Parathyroid adenoma (tissue), 2 donors: ENCODE results near the gene SLC12A7.

Source experiments
- H2AFZ ChIP-seq: fragments of 300-600 bp; sonication (generic); one replicate; pipeline ENCODE4 v1.7.0; 2017; ENCODE audit warnings: antibody characterized with exemption, mild to moderate bottlenecking
- H3K27ac ChIP-seq: fragments of 300-600 bp; sonication (generic); one replicate; pipeline ENCODE4 v1.7.0; 2017
- H3K27me3 ChIP-seq: fragments of 300-600 bp; sonication (generic); one replicate; pipeline ENCODE4 v1.7.0; 2017; ENCODE audit warnings: low read length; ENCODE audit not compliant: control insufficient read depth, insufficient read depth
- H3K36me3 ChIP-seq: fragments of 300-600 bp; sonication (generic); one replicate; pipeline ENCODE4 v1.7.0; 2017; ENCODE audit warnings: low read length; ENCODE audit not compliant: control insufficient read depth, insufficient read depth
- H3K4me1 ChIP-seq: fragments of 300-600 bp; sonication (generic); one replicate; pipeline ENCODE4 v1.7.0; 2017; ENCODE audit warnings: control low read depth
- H3K4me2 ChIP-seq: fragments of 300-600 bp; sonication (generic); one replicate; pipeline ENCODE4 v1.7.0; 2017; ENCODE audit warnings: low read length
- H3K4me3 ChIP-seq: fragments of 300-600 bp; sonication (generic); one replicate; pipeline ENCODE4 v1.7.0; 2017; ENCODE audit warnings: low read depth, low read length
- H3K79me2 ChIP-seq: fragments of 300-600 bp; sonication (generic); one replicate; pipeline ENCODE4 v1.7.0; 2017; ENCODE audit warnings: control low read depth
- H3K9ac ChIP-seq: fragments of 300-600 bp; sonication (generic); one replicate; pipeline ENCODE4 v1.7.0; 2017; ENCODE audit warnings: mild to moderate bottlenecking
- H3K9me3 ChIP-seq: fragments of 300-600 bp; sonication (generic); one replicate; pipeline ENCODE4 v1.7.0; 2017; ENCODE audit warnings: low read length; ENCODE audit not compliant: control insufficient read depth
- CTCF ChIP-seq: fragments of 300-600 bp; sonication (generic); IDR thresholded peaks from one replicate; pipeline ENCODE4 v1.7.0; 2017; ENCODE audit warnings: antibody characterized with exemption, mild to moderate bottlenecking
- donor health status: primary hyperparathyroidism.

SLC12A7 gene

DNA sequence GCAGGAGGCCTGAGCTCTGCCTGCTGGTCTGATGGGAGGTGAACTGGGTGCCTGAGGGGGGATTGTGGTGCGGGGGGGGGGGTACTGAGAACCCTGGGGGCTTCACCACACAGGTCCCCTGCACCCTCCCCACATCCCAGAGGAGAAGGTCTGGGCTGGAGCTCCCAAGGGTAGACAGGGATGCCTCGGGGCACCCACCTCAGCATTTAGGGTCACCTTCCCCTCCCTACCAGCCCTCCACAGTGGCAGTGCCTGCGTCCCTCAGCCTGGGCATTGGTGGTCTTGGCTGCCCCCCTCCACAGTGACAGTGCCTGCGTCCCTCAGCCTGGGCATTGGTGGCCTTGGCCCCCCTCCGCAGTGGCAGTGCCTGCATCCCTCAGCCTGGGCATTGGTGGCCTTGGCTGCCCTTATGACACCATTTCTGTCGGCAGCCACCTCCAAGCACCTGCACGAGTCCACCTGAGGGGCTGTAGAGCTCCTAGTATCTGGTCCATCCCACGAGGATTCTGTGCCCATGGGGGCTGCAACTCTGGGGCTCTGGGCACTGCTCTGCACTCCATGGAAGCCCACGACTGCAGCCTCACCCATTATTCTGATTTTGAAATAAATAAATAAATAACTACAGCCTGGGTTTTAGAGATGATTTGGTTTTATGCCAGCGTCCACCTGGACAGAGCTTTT lies 81.8 kb downstream of the SLC12A7 start:
- Histone ChIP-seq H2AFZ (no peak overlapping the region), H3K9ac (no peak overlapping the region)

GRCh38 chr5:1029282-1029944 lies 82.5 kb downstream of the SLC12A7 start:
- no peak overlapping the region for H3K4me2 ChIP-seq
- H3K79me2 ChIP-seq, result no peaks in the 10 kb centered on the region
- no peak overlapping the region for H3K27ac ChIP-seq
- H3K9ac ChIP-seq, result no peak overlapping the region
- no peaks in the 10 kb centered on the region for H3K4me1 ChIP-seq
- H3K36me3 ChIP-seq, result no peaks in the 10 kb centered on the region
- H3K4me3 ChIP-seq, result no peak overlapping the region
- no peak overlapping the region for H2AFZ ChIP-seq
- TF ChIP-seq CTCF, result no peak
- H3K9me3 ChIP-seq, result no peaks in the 10 kb centered on the region
- peaks cover 4% of the 10 kb centered on the region for H3K27me3 ChIP-seq

More for the DNA sequence above, 81.8 kb downstream of the SLC12A7 start:
- H3K9me3 ChIP-seq, result no peaks in the 10 kb centered on the region
- H3K4me1 ChIP-seq, result no peaks in the 10 kb centered on the region
- H3K27me3 ChIP-seq, result peaks cover 4% of the 10 kb centered on the region
- no peaks in the 10 kb centered on the region for H3K36me3 ChIP-seq
- H3K4me2 ChIP-seq, result no peak overlapping the region
- H3K4me3 ChIP-seq, result no peak overlapping the region
- H3K79me2 ChIP-seq, result no peaks in the 10 kb centered on the region
- TF ChIP-seq CTCF, result no peak
- no peak overlapping the region for H3K27ac ChIP-seq

DNA sequence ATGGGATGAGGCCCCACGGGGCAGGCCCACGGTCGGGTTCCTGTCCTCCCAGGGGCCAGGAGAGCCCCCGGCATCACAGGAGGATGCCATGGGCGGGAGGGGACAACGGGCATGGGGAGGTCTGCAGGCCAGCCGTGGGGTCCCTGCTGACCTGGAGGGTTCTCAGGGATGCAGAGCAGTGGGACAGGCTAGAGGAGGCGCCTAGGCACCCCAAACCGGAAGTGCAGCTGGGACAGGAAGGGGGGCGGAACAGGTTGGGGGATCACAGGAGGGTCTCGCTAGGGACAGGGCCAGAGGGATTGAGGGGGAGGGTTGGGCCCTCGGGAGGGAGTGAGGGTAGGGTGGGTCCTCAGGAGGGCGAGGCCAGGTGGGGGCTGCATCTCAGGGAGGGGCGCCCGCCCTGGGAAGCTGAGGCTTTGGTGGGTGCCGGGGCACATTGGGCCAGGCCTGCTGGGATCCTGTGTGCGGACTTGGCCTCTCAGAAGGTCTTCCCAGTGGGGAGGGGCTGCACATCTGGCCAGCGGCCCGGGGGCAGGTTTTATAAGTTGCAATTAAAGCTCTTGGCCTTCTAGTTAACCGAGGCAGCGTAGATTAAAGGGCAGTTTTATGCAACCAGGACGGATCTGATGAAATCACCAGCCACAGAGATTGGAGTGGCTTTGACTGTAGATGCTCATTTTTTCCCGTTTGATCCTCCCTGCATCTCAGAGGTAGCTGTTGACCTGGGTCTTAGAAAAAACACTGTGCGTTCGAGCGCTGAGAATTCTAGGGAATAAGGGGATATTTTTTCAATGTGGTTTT lies 83.2 kb downstream of the SLC12A7 start:
- TF ChIP-seq CTCF, result no peak
- Histone ChIP-seq H3K79me2 (no peaks in the 10 kb centered on the region), H2AFZ (no peak overlapping the region), H3K27me3 (peaks cover 4% of the 10 kb centered on the region), H3K36me3 (no peaks in the 10 kb centered on the region), H3K4me1 (no peaks in the 10 kb centered on the region), H3K4me3 (no peak overlapping the region), H3K9ac (no peak overlapping the region), H3K27ac (no peak overlapping the region), H3K9me3 (no peaks in the 10 kb centered on the region), H3K4me2 (no peak overlapping the region)

GRCh38 chr5:1027631-1028441 lies 84.0 kb downstream of the SLC12A7 start:
- Histone ChIP-seq H3K27me3 (peaks cover 4% of the 10 kb centered on the region), H3K4me2 (no peak overlapping the region), H3K4me3 (no peak overlapping the region), H3K27ac (no peak overlapping the region), H3K36me3 (no peaks in the 10 kb centered on the region), H3K79me2 (no peaks in the 10 kb centered on the region), H2AFZ (no peak overlapping the region), H3K9me3 (no peaks in the 10 kb centered on the region), H3K9ac (no peak overlapping the region), H3K4me1 (no peaks in the 10 kb centered on the region)
- TF ChIP-seq CTCF, result no peak
